Stimulated activated CD4-positive, alpha-beta T cell treated with anti-CD3 and anti-CD28 coated beads, Interleukin-1b, Interleukin-23, amount 100 ng/mL, for 24 hours (primary cell): ENCODE results near the gene INHBE.
A peak's percentile ranks its signal among the peaks of the same experiment; 100 is the strongest.
"Not testable (repeated sequence)": the region's sequence is repeated elsewhere in the genome, so short reads cannot be mapped to it uniquely, and the experiment has no call there.

Source experiments
- DNase-seq, 4 experiments: peaks; one replicate each; pipeline ENCODE4 v3.0.0-alpha.2; 2020; ENCODE audit warnings: low read depth in 4 of 4, low spot score in 1 of 4

Gene INHBE, protein sequence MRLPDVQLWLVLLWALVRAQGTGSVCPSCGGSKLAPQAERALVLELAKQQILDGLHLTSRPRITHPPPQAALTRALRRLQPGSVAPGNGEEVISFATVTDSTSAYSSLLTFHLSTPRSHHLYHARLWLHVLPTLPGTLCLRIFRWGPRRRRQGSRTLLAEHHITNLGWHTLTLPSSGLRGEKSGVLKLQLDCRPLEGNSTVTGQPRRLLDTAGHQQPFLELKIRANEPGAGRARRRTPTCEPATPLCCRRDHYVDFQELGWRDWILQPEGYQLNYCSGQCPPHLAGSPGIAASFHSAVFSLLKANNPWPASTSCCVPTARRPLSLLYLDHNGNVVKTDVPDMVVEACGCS

DNA sequence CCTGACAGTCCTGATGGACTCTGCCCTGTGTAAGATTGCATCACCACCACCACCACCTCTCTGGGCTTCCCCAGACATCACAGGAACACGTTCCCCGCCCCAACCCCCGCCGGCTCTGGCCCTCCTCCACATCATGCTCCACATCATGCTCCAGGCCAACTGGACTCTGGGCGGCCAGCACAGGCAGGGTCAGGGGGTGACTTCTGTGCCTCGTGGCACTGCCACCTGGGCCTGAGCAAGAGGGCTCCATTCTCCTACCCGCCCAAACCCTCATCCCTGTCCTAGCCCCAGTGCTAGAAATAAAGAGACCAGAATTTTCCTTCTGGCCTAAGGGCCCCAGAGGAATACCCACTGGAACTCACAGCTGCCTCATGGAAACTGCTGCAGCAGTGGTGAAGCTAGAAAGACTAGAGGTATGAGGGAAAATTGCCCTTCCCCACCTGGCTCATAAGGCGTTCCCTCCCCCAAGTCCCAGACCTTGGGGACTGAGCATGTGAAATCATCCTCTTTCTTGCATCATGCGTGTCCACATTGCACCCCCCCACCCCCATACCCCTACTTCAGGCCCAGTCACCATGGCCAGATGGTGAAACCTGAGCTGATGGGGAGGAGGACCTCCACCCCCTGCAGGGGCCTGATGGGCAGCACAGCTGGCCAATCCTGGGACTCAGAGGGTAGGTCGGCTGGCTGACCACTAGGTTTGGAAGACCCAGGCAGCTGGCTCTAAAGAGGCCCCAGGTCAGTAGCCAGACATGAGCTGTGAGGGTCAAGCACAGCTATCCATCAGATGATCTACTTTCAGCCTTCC lies at the start of gene INHBE:
TSS of gene INHBE (plus strand) at position 742 of the 808 bp plus-strand sequence. CDS start 230 bp downstream, outside the sequence.
- DNase-seq = no peak

DNA sequence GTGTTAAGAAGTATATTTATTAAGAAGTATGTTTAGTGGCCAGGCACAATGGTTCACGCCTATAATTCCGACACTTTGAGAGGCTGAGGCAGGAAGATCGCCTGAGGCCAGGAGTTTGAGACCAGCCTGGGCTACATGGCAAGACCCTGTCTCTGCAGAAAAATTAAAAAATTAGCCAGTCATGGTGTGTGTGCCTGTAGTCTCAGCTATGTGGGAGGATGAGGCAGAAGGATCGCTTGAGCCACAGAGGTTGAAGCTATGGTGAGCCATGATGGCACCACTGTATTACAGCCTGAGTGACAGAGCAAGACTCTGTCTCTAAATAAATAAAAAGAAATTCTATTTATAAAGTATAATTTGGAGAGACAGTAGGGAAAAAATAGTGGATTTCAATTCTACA lies 44.6 kb upstream of the INHBE start:
- no peak for DNase-seq

DNA sequence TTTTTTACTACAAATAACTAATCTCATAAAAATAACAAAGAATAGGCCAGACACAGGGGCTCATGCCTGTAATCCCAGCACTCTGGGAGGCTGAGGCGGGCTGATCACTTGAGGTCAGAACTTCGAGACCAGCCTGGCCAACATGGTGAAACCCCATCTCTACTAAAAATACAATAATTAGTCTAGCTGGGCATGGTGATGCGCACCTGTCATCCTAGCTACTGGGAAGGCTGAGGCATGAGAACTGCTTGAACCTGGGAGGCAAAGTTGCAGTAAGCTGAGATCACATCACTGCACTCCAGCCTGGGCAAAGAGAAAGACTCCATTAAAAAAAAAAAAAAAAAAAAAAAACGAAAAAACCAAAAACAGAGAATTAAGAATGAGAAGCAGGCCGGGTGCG lies 40.9 kb upstream of the INHBE start:
- not testable (repeated sequence) for DNase-seq

DNA sequence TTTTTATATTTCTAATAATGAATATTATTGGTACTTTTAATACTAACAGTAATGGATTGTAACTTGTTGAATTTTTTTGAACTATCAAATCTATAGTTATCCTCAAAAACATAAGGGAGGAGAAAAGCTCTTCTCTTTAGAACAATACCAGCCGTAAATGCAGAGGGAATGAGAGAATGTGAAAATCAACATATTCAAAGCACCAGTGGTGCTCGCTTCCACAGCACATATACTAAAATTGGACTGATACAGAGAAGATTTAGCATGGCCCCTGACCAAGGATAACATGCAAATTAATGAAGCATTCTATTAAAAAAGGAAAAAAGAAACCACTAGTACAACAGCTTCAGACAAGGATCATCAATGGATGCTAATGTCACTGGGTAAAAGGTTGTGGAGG lies 40.0 kb upstream of the INHBE start:
- DNase-seq = no peak

DNA sequence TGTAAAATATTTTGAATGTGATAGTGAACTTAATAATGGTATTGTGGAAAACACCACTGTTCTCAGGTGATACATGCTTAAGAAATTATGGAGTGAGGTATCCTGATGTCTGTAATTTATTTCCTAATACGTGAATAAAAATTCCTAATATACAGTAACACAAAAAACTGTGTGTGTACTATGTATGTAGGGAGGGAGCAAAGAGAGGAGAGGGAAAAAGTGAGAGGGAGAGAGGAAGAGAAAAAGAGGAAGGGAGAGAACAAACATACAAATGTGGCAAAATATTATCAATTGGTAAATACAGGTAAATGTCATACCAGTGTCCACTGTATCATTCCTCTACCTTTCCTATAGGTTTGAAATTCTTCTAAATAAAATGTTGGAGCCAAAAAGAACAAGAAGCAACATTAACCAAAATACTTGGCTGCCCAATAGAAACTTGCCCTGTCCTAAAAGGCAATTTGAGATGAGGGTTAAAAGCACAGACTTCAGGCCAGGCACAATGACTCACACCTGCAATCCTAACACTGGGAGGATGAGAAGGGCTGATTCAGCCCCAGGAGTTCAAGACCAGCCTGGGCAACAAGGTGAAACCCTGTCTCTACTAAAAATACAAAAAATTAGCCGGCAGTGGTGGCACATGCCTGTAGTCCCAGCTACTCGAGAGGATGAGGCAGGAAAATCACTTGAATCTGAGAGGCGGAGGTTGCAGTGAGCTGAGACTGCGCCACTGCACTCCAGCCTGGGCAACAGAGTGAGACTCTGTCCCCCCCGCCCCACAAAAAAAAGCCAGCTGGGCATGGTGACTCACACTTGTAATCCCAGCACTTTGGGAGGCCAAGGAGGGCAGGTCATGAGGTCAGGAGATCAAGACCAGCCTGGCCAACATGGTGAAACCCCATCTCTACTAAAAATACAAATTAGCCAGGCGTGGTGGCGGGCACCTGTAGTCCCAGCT lies 38.8 kb upstream of the INHBE start:
- DNase-seq = no peak

DNA sequence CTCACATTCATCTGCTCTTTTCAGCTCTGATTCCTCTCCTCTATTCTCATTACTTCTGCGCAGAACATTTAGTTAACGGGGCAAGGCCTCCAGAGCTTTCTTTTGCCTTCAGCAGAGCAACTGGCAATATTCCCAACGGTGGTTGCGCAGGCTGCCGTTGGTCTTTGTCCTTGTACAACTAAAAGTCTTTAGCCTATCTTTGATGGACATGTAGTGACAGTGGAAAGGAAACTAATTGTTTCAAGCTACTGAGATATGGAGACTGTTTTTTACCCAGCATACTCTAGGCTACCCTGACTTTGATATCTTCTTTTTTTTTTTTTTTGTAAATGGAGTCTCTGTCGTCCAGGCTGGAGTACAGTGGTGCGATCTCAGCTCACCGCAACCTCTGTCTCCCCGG lies 36.9 kb upstream of the INHBE start:
- DNase-seq = no peak

DNA sequence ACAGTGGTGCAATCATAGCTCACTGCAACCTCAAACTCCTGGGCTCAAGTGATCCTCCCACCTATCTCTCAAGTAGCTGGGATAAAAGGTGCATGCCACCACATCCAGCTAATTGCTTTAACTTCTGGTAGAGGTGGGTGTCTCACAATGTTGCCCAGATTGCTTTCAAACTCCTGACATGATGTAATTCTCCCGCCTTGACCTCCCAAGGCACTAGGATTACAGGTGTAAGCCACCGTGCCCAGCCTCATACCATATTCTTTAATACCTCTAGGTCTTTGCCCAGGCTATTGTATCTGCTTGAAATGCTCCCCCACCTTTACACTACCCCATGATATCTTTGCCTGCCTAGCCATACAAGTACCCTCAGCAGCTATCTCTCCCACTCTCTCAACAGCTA lies 35.6 kb upstream of the INHBE start:
- no peak for DNase-seq

DNA sequence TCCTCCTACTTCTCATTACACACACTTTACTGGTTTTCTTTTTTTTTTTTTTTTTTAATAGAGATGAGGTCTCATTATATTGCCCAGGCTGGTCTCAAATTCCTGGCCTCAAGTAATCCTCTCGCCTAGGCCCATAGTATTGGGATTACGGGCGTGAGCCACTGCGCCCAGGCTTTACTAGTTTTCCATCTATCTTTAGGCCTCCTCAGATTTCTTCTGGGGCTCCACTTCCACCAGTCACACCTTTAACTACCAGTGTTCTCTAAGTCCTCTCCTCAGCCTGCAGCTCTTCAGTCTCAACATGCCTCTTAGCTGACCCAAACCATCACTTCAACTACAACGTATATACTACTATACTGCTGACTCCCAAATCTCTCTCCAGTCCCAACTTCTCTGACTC lies 34.6 kb upstream of the INHBE start:
- DNase-seq = no peak

DNA sequence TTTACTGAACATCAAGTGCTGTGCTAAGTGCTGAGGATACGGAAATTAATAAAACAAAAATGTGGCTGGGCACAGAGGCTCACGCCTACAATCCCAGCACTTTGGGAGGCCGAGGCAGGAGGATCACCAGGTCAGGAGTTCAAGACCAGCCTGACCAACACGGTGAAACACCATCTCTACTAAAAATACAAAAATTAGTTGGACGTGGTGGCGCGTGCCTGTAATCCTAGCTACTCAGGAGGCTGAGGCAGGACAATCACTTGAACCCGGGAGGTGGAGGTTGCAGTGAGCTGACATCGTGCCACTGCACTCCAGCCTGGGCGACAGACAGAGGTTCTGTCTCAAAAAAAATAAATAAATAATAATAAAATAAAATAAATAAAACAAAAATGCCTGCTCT lies 28.2 kb upstream of the INHBE start:
- not testable (repeated sequence) for DNase-seq

DNA sequence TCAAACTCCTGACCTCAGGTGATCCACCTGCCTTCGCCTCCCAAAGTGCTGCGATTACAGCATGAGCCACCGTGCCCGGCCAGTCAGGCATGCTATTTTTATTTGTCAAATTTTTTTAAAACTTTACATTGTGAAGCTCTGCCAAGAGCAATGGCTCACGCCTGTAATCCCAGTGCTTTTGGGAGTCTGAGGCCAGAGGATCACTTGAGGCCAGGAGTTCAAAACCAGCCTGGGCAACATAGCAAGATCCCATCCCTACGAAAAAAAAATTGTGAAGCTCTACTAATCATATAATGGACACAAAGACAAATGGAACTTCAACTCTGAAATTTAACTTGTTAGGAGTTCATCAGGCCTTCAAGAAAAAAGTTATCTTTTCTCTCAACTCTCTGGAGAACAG lies 26.1 kb upstream of the INHBE start:
- DNase-seq = no peak

DNA sequence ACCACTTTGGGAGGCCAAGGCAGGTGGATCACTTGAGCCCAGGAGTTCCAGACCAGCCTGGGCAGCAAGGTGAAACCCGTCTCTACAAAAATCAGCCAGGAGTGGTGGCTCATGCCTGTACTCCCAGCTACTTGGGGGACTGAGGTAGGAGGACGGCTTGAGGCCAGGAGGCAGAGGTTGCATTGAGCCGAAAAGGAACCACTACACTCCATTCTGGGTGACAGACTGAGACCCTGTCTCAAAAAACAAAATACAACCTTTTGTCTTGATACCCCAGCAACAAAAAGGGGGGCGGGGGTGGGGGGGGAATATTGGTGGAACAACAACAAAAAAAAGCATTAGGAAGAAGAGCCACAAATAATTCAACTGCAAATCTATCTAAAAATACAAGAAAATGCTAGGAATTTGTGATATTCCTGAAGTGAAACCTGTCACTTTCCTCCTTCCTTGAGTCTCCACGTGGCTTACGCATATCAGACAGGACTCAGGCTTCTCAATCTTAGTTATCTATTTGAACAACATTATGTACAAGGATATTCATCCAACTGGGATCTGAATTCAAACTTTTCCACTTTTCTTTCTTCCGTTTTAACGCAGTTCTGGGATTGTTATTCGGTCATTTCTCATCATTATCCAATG lies 25.5 kb upstream of the INHBE start:
- DNase-seq = no peak

DNA sequence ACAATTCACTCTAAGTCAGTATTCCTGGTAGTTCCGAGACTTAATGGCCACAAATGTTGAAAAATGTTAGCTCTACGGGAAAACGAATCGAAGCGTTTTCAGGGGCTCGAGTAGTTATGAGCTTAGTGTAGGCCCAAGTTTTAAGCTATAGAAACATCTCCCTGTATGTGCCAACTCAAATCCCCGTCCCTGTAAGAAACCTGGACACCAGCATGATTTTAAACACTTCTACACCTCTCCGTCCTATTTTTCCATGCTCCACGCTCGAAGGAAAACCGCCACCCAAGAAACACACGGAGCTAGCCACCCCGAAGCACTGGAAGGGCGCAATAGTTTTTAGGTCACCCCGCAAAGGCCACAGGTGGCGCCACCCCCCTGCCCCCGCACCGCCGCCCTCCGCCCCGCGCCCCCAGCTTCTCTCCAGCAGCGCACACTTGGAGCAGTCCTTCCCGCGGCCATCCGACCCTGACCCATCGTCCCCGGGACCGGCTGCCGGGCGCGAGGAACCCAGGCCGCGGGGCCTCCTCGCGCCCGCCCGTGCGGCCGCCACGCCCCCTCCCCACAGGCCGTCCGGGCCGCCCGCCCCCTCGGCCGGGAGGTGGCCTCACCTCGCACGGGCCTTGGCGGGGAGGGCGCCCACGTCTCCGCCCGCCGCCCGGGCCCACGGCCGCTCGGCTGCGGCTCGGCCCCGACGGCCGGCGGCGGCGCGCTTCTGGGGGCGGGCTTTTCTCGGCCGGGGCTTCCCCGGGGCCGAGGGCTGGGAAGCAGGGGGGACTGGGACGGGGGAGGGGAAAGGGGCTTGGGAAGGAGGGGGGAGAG lies 24.8 kb upstream of the INHBE start:
- DNase-seq = peak in 1 of 4 experiments; percentile 26

DNA sequence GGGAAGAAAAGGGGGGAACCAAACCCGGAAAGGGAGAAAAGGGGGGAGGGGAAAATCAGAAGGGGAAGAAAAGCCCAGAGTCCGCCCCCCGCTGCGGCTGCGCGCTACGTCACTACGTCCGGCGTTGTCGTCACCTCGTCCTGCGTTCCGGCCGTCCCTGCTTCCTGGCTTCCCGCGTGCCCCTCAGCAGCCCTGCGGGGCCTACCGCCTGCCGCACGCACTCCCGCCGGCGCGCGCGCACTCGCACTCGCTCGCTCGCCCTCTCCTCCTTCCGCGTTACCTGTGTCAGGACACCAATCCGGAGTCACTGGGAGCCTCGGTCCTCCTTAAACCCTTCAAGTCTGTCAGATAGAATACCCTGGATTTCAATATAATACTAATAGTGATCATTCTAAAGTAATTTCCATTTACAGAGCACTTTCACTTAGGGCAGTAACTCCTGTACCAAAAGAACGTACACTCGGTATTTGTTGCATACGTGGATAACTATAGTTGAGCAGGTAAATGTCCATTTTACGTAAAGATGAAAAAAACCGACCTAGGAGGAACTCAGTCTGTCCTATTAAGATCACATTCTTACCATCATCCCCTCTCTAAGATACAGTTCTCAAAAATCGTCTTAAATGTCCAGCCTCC lies 24.1 kb upstream of the INHBE start, which contains the start of gene R3HDM2:
TSS of gene R3HDM2 (minus strand) at position 113 of the 636 bp plus-strand sequence. CDS start 120,615 bp downstream, outside the sequence.
- peak; percentile 86 to 96 (median 91) for DNase-seq

DNA sequence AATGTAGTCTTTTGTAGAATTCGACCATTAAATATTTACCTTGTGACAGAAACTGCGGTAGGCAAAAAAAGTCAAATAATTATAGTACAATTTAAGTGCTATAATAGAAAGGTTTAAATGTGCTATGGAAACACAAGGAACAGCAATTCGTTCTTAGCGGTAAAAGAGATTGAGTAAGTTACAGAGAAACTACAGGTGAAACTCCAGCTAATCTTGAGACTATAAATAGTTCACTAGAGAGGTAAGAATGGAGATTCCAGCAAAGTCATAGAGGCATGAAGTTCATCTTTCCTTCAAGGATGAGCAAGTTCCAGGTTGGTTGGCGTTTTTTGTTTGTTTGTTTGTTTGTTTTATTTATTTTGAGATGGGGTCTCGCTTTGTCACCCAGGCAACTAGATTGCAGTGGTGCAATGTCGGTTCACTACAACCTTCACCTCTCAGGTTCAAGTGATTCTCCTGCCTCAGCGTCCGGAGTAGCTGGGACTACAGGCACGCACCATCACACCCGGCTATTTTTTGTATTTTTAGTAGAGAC lies 23.4 kb upstream of the INHBE start:
- DNase-seq = no peak

DNA sequence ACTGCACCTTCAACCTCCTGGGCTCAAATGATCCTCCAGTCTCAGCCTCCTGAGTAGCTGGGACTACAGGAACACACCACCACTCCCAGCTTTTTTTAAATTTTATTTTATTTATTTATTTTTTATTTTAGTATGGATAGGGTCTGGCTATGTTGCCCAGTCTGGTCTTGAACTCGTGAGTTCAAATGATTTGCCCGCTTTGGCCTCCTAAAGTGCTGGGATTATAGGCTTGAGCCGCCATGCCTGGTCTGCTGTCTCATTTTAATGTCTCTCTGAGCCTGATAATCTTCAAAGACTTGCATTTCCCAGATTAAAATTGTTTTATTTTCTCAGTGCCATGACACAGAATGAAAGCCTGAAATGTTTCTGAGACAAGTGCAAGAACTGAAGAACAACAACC lies 21.7 kb upstream of the INHBE start:
- no peak for DNase-seq

DNA sequence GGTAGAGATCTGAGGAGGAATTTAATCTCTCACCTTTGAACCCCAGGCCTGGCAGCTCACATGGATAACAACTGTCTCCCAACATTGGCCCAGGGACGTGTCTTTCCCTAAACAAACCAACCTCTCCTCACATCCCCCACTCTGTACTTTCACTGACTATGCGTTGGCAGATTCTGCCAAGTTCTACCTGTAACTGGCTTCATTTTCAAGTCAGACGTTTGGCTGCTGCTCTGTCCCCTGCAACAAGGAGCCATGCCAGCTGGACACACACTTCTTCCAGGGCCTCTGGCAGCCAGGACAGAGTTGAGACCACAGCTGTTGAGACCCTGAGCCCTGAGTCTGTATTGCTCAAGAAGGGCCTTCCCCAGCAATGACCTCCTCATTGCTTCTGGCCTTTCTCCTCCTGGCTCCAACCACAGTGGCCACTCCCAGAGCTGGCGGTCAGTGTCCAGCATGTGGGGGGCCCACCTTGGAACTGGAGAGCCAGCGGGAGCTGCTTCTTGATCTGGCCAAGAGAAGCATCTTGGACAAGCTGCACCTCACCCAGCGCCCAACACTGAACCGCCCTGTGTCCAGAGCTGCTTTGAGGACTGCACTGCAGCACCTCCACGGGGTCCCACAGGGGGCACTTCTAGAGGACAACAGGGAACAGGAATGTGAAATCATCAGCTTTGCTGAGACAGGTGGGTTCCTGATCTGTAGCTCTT lies 20.4 kb upstream of the INHBE start, which contains the start of gene INHBC:
TSS of gene INHBC (plus strand) at position 268 of the 707 bp plus-strand sequence. CDS start at position 371, 103 bp downstream.
- DNase-seq = no peak

DNA sequence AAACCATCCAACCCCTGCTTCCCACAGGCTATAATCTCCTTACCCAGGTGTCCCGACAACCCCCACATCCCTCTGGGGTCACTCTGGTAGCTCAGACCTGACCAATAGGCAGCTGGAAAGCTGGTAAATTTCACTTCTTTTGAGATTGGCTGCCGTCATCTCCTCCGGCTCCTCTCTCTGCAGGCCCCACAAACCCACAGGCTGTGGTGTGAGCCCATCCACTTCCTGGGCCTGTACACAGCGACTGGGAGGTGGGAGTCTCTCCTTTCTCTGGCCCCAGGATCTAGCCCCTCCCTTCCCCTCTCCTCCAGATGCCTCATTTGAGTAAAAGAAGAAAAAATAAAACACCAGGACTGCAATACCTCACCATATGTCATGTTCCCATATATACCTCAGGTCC lies 19.8 kb upstream of the INHBE start:
- DNase-seq = no peak

DNA sequence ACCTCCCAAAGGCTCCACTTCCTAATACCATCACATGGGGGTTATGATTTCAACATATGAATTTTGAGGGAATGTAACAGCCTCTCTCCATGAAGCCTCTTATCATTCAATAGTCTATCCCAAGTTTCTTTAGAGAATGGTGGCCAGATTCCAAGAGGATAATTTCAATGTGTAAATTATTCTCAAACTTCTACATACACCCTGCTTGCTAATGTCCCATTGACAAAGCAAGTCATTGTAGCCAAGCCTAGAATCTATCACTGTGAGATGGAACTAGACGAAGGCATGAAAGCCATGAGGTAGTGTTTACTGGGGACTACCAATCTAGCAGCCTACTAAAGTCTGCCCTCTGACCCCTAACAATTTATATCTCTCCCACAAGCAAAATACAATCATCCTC lies 16.7 kb upstream of the INHBE start:
- no peak for DNase-seq
